HepG2 (cell line): ENCODE data around the gene PACS1. TPM values are rescaled to one million over a fixed set of nuclear protein-coding genes. Genes with fewer than 3 reads are reported as not detected.
A peak's percentile ranks its signal among the peaks of the same experiment; 100 is the strongest.

Experiments used
- CTCF ChIP-seq: sonication (generic); formaldehyde crosslinking; IDR thresholded peaks from 2 replicates; pipeline ENCODE4 v1.5.0; 2020; ENCODE audit warnings: mild to moderate bottlenecking, missing genetic modification reagents, moderate library complexity
- HMG20A ChIP-seq: IDR thresholded peaks from 2 replicates; pipeline ENCODE4 v1.6.1; 2016; ENCODE audit warnings: borderline replicate concordance
- HNF4A ChIP-seq: sonication (generic); formaldehyde crosslinking; IDR thresholded peaks from 2 replicates; pipeline ENCODE4 v1.4.0; 2020; ENCODE audit warnings: missing genetic modification reagents
- HNRNPK ChIP-seq: fragments of 200-400 bp; formaldehyde crosslinking; IDR thresholded peaks from 2 replicates; pipeline ENCODE4 v1.6.1; 2018; ENCODE audit warnings: low read length, low read depth, moderate library complexity, mild to moderate bottlenecking; ENCODE audit not compliant: poor library complexity, severe bottlenecking
- HOXA9 ChIP-seq: sonication (generic); formaldehyde crosslinking; IDR thresholded peaks from 2 replicates; pipeline ENCODE4 v1.8.1; 2022; ENCODE audit warnings: missing genetic modification reagents, mild to moderate bottlenecking, moderate library complexity, borderline replicate concordance
- KLF9 ChIP-seq: IDR thresholded peaks from 2 replicates; pipeline ENCODE4 v1.6.1; 2016; ENCODE audit warnings: low read depth
- MAFG ChIP-seq: sonication (generic); formaldehyde crosslinking; IDR thresholded peaks from 2 replicates; pipeline ENCODE4 v1.5.1; 2020; ENCODE audit warnings: mild to moderate bottlenecking, missing genetic modification reagents
- MTA3 ChIP-seq: sonication (generic); formaldehyde crosslinking; IDR thresholded peaks from 2 replicates; pipeline ENCODE4 v1.4.0; 2020; ENCODE audit warnings: missing genetic modification reagents
- NR2F1 ChIP-seq, 2 experiments: fragments of 450-650 bp in 1 of 2; formaldehyde crosslinking in 1 of 2; IDR thresholded peaks; 2 replicates each; pipeline versions ENCODE4 v1.5.0 to v1.6.1; 2016 to 2020; ENCODE audit warnings: mild to moderate bottlenecking in 1 of 2, missing compliant biosample characterization in 1 of 2, missing genetic modification reagents in 1 of 2, moderate library complexity in 1 of 2
- SMYD3 ChIP-seq: sonication (generic); formaldehyde crosslinking; IDR thresholded peaks from 2 replicates; pipeline ENCODE4 v1.8.1; 2023; ENCODE audit warnings: mild to moderate bottlenecking, missing genetic modification reagents
- ZC3H13 ChIP-seq: sonication (generic); formaldehyde crosslinking; IDR thresholded peaks from 2 replicates; pipeline ENCODE4 v1.8.1; 2023; ENCODE audit warnings: mild to moderate bottlenecking, missing genetic modification reagents, moderate library complexity
- ZNF121 ChIP-seq: sonication (generic); formaldehyde crosslinking; IDR thresholded peaks from 2 replicates; pipeline ENCODE4 v1.5.0; 2020; ENCODE audit warnings: mild to moderate bottlenecking, missing genetic modification reagents
- ZNF605 ChIP-seq: sonication (generic); formaldehyde crosslinking; IDR thresholded peaks from 2 replicates; pipeline ENCODE4 v1.8.0; 2022; ENCODE audit warnings: mild to moderate bottlenecking, missing genetic modification reagents
- ZNF652 ChIP-seq: IDR thresholded peaks from 2 replicates; pipeline ENCODE4 v1.6.1; 2016; ENCODE audit warnings: low read depth, borderline replicate concordance
- ZNF691 ChIP-seq: sonication (generic); formaldehyde crosslinking; IDR thresholded peaks from 2 replicates; pipeline ENCODE4 v1.4.0; 2020; ENCODE audit warnings: missing genetic modification reagents, low read depth, mild to moderate bottlenecking, borderline replicate concordance
- ZNF841 ChIP-seq: sonication (generic); formaldehyde crosslinking; IDR thresholded peaks from 2 replicates; pipeline ENCODE4 v1.8.1; 2023; ENCODE audit warnings: missing genetic modification reagents, borderline replicate concordance
- ZNF878 ChIP-seq: sonication (generic); formaldehyde crosslinking; IDR thresholded peaks from 2 replicates; pipeline ENCODE4 v1.8.1; 2023; ENCODE audit warnings: mild to moderate bottlenecking, missing genetic modification reagents, moderate library complexity
- polyA plus RNA-seq, 8 experiments: library from polyadenylated mRNA; depleted of rRNA in 3 of 8; stranded (reverse) in 7 of 8; unstranded in 1 of 8; fragments of >200 nt; fragmentation: Illumina TruSeq in 4 of 8; extraction: Trizol in 4 of 8; gene quantifications; 2 replicates each; pipeline versions ENCODE4 v1.2.1 to v1.2.3, GENCODE V29; 2011 to 2016; ENCODE audit warnings: low read depth in 4 of 8, missing spikeins in 1 of 8, mixed read lengths in 1 of 8; ENCODE audit not compliant: insufficient read depth in 1 of 8
- total RNA-seq, 5 experiments: library from RNA; depleted of rRNA; stranded (reverse); fragments of >200 nt; fragmentation: Illumina TruSeq; extraction: Trizol; gene quantifications; 2 replicates each; pipeline ENCODE4 v1.2.3, GENCODE V29; 2016; ENCODE audit warnings: low read depth in 1 of 5
- TF ChIP-seq, protein P1 (sequence below): sonication (generic); formaldehyde crosslinking; IDR thresholded peaks from 2 replicates; pipeline ENCODE4 v1.5.0; 2020; ENCODE audit warnings: mild to moderate bottlenecking, missing genetic modification reagents, borderline replicate concordance

The PACS1 gene
- total and polyA plus RNA-seq, 2 of the 13 experiments (the other 11 are each of a cell fraction or from before 2014, with no cell fraction given) = 7.6 to 8.6 TPM

DNA sequence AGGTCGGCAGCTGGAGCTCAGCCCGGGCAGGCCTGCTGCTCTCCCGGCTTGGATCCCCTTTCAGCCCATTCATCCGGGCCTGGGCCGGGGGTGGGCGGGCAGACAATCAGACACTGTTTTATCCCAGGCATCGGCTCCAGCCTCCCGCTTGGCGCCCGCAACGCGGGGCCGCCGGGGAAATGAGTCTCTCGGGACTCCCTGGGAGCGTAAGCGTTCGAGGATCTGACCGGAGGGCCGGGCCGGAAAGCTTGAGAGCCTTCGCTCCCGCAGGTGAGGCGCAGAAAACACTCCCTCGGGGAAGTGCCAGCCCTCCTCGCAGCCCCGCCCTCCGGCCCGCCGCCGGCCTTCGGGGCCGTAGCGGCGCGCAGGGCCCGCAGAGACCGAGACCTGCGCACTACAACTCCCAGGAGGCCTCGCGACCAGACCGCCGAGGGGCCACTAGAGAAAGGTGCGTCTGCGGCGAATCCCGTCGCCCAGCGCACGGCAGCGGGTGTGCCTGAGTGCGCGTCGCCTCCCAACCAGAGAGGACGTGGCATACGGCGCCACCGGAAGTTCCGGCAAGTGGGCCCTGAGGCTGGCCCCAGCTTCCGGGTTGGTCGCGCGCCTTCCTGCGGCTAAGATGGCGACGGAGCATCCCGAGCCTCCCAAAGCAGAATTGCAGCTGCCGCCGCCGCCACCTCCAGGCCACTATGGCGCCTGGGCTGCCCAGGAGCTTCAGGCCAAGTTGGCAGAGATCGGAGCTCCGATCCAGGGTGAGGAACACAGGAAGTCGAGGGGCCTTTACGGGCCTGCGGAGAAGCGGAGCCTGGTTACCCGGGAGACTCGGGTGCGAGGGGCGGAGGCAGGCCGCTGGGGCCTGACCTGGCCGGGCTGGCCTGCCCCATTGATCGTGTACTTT lies 18.1 kb upstream of the PACS1 start, which contains the start of gene SF3B2 (continued):
- TF ChIP-seq ZNF652 (CRISPR knock-in tag) (no peak), MAFG (no peak), ZNF691 (CRISPR knock-in tag) (0 out of 2 replicates have a peak, but pooled peaks have one; percentile 48), HOXA9 (CRISPR knock-in tag) (no peak), KLF9 (CRISPR knock-in tag) (no peak; the same call in 1 of the 2 replicates), CTCF (CRISPR knock-in tag) (peak; percentile 24; the same call in 1 of the 2 replicates), ZC3H13 (CRISPR knock-in tag) (no peak), ZNF605 (CRISPR knock-in tag) (peak; percentile 97), HMG20A (no peak), MTA3 (CRISPR knock-in tag) (0 out of 2 replicates have a peak, but pooled peaks have one; percentile 29), ZNF878 (CRISPR knock-in tag) (0 out of 2 replicates have a peak, but pooled peaks have one; percentile 46), ZNF121 (CRISPR knock-in tag) (peak; percentile 76), HNRNPK (no peak), SMYD3 (CRISPR knock-in tag) (0 out of 2 replicates have a peak, but pooled peaks have one; percentile 60), HNF4A (peak; percentile 80), ZNF841 (no peak), NR2F1 (CRISPR knock-in tag; IDR thresholded peaks at IDR 0.05) (no peak)
- TF ChIP-seq, protein P1, sequence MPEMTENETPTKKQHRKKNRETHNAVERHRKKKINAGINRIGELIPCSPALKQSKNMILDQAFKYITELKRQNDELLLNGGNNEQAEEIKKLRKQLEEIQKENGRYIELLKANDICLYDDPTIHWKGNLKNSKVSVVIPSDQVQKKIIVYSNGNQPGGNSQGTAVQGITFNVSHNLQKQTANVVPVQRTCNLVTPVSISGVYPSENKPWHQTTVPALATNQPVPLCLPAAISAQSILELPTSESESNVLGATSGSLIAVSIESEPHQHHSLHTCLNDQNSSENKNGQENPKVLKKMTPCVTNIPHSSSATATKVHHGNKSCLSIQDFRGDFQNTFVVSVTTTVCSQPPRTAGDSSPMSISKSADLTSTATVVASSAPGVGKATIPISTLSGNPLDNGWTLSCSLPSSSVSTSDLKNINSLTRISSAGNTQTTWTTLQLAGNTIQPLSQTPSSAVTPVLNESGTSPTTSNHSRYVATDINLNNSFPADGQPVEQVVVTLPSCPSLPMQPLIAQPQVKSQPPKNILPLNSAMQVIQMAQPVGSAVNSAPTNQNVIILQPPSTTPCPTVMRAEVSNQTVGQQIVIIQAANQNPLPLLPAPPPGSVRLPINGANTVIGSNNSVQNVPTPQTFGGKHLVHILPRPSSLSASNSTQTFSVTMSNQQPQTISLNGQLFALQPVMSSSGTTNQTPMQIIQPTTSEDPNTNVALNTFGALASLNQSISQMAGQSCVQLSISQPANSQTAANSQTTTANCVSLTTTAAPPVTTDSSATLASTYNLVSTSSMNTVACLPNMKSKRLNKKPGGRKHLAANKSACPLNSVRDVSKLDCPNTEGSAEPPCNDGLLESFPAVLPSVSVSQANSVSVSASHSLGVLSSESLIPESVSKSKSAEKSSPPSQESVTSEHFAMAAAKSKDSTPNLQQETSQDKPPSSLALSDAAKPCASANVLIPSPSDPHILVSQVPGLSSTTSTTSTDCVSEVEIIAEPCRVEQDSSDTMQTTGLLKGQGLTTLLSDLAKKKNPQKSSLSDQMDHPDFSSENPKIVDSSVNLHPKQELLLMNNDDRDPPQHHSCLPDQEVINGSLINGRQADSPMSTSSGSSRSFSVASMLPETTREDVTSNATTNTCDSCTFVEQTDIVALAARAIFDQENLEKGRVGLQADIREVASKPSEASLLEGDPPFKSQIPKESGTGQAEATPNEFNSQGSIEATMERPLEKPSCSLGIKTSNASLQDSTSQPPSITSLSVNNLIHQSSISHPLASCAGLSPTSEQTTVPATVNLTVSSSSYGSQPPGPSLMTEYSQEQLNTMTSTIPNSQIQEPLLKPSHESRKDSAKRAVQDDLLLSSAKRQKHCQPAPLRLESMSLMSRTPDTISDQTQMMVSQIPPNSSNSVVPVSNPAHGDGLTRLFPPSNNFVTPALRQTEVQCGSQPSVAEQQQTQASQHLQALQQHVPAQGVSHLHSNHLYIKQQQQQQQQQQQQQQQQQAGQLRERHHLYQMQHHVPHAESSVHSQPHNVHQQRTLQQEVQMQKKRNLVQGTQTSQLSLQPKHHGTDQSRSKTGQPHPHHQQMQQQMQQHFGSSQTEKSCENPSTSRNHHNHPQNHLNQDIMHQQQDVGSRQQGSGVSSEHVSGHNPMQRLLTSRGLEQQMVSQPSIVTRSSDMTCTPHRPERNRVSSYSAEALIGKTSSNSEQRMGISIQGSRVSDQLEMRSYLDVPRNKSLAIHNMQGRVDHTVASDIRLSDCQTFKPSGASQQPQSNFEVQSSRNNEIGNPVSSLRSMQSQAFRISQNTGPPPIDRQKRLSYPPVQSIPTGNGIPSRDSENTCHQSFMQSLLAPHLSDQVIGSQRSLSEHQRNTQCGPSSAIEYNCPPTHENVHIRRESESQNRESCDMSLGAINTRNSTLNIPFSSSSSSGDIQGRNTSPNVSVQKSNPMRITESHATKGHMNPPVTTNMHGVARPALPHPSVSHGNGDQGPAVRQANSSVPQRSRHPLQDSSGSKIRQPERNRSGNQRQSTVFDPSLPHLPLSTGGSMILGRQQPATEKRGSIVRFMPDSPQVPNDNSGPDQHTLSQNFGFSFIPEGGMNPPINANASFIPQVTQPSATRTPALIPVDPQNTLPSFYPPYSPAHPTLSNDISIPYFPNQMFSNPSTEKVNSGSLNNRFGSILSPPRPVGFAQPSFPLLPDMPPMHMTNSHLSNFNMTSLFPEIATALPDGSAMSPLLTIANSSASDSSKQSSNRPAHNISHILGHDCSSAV (CRISPR knock-in tag) = no peak
